ENCODE results near the gene ABI3.

ABI3 gene

DNA sequence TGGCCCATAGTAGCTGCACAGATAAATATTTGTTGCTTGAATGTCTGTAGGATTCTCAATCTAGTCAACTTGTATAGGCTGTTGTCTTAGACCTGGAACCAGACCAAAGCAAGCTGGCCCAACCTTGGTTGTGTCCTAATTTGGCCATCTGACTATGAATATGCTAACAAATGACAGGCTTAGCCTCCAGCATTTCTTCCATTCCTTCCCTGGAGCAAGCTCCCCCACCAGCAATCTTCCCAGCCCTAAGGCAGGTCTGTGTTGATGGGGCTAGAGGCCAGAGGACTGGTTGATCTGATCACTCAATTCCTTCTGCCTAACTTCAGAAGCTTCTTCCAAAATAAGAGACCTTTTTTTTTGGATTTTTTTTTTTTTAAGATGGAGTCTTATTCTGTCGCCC, 29.5 kb downstream of the ABI3 start:
- Histone ChIP-seq H2AFZ (no peak overlapping the region), H3K27ac (no peak overlapping the region), H3K4me3 (ENCODE audit: low read depth, low read length) (no peak overlapping the region), H3K4me1 (no peaks in the 10 kb centered on the region), H3K36me3 (ENCODE audit: control insufficient read depth, insufficient read depth, low read length) (no peaks in the 10 kb centered on the region), H3K9ac (no peak overlapping the region), H3K27me3 (ENCODE audit: control insufficient read depth, insufficient read depth, low read length) (no peaks in the 10 kb centered on the region), H3K9me3 (ENCODE audit: control insufficient read depth, low read length) (no peaks in the 10 kb centered on the region), H3K4me2 (ENCODE audit: low read length) (no peak overlapping the region), H3K79me2 (no peaks in the 10 kb centered on the region)
- TF ChIP-seq, protein P1, sequence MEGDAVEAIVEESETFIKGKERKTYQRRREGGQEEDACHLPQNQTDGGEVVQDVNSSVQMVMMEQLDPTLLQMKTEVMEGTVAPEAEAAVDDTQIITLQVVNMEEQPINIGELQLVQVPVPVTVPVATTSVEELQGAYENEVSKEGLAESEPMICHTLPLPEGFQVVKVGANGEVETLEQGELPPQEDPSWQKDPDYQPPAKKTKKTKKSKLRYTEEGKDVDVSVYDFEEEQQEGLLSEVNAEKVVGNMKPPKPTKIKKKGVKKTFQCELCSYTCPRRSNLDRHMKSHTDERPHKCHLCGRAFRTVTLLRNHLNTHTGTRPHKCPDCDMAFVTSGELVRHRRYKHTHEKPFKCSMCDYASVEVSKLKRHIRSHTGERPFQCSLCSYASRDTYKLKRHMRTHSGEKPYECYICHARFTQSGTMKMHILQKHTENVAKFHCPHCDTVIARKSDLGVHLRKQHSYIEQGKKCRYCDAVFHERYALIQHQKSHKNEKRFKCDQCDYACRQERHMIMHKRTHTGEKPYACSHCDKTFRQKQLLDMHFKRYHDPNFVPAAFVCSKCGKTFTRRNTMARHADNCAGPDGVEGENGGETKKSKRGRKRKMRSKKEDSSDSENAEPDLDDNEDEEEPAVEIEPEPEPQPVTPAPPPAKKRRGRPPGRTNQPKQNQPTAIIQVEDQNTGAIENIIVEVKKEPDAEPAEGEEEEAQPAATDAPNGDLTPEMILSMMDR (IDR thresholded peaks at IDR 0.05): no peak

DNA sequence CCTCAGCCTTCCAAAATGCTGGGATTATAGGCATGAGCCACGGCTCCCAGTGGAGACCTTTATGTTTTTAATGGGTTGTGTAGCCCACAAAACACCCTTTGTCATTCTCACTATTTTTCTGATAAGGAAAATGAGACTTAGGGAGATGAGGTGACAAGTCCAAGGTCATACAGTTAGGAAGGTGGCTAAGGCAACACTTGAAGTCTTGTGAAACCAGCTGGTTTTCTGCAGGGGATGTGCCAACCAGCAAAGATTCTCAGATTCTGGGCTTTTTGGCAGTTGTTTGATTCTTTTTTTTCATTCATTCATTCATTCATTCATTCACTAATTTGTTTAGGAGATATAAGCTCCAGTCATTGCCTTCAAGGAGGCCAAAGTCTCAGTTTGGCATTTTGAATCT, 30.1 kb downstream of the ABI3 start:
- TF ChIP-seq, protein P1 (IDR thresholded peaks at IDR 0.05): no peak
- H2AFZ ChIP-seq: no peak overlapping the region
- H3K9ac ChIP-seq: no peak overlapping the region
- H3K9me3 ChIP-seq (ENCODE audit: control insufficient read depth, low read length): no peaks in the 10 kb centered on the region
- no peaks in the 10 kb centered on the region for H3K27me3 ChIP-seq (ENCODE audit: control insufficient read depth, insufficient read depth, low read length)
- H3K4me2 ChIP-seq (ENCODE audit: low read length): no peak overlapping the region
- H3K27ac ChIP-seq: no peak overlapping the region
- H3K4me1 ChIP-seq: no peaks in the 10 kb centered on the region
- H3K36me3 ChIP-seq (ENCODE audit: control insufficient read depth, insufficient read depth, low read length): no peaks in the 10 kb centered on the region
- H3K79me2 ChIP-seq: no peaks in the 10 kb centered on the region
- no peak overlapping the region for H3K4me3 ChIP-seq (ENCODE audit: low read depth, low read length)

DNA sequence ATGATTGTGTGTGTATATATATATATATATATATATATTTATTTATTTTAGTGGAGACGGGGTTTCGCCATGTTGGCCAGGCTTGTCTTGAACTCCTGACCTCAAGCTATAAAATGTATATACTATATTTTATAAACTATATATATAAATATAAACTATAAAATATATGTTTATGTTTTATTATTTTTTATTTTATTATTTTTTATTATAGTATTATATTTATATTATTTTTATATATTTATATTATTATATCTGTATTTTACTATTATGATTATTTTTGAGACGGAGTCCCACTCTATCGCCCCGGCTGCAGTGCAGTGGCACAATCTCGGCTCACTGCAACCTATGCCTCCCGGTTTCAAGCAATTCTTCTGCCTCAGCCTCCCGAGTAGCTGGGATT, 30.5 kb downstream of the ABI3 start:
- no peak overlapping the region for H2AFZ ChIP-seq
- no peak overlapping the region for H3K27ac ChIP-seq
- H3K36me3 ChIP-seq (ENCODE audit: control insufficient read depth, insufficient read depth, low read length): no peaks in the 10 kb centered on the region
- H3K9me3 ChIP-seq (ENCODE audit: control insufficient read depth, low read length): no peaks in the 10 kb centered on the region
- TF ChIP-seq, protein P1 (IDR thresholded peaks at IDR 0.05): no peak
- no peak overlapping the region for H3K4me2 ChIP-seq (ENCODE audit: low read length)
- H3K79me2 ChIP-seq: no peaks in the 10 kb centered on the region
- no peaks in the 10 kb centered on the region for H3K4me1 ChIP-seq
- no peaks in the 10 kb centered on the region for H3K27me3 ChIP-seq (ENCODE audit: control insufficient read depth, insufficient read depth, low read length)
- no peak overlapping the region for H3K9ac ChIP-seq
- H3K4me3 ChIP-seq (ENCODE audit: low read depth, low read length): no peak overlapping the region

DNA sequence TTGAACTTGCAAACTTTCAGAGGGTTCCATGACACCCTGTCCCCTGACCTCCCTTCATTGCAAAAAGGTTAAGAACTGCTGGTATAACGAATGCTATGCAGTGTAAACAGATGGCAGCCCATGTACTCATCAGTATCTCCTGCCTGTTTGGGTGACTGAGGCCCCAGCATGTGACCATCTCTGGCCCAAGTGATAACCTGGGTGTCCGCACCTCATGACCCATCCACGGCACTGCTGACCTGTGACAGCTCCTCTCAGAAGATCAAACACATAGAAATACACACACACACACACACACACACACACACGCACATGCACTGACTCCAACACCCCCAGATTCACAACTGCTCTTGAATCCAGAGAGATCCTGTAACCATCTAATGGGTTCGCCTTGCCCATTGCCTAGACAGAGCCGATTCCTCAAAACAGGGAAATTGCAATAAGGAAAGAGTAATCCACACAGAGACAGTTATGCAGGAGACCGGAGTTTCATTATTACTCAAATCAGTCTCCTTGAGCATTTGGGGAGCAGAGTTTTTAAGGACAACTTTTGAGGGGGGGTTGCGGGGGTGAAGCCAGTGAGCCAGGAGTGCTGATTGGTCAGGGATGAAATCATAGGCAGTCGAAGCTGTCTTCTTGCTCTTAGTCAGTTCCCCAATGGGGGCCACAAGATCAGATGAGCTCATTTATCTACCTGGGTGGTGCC, 31.3 kb downstream of the ABI3 start:
- Histone ChIP-seq H3K36me3 (ENCODE audit: control insufficient read depth, insufficient read depth, low read length) (no peaks in the 10 kb centered on the region), H2AFZ (no peak overlapping the region), H3K79me2 (no peaks in the 10 kb centered on the region), H3K9ac (no peak overlapping the region), H3K4me1 (no peaks in the 10 kb centered on the region), H3K4me3 (ENCODE audit: low read depth, low read length) (no peak overlapping the region), H3K27me3 (ENCODE audit: control insufficient read depth, insufficient read depth, low read length) (no peaks in the 10 kb centered on the region), H3K4me2 (ENCODE audit: low read length) (no peak overlapping the region), H3K9me3 (ENCODE audit: control insufficient read depth, low read length) (no peaks in the 10 kb centered on the region), H3K27ac (no peak overlapping the region)
- TF ChIP-seq, protein P1 (IDR thresholded peaks at IDR 0.05): no peak

DNA sequence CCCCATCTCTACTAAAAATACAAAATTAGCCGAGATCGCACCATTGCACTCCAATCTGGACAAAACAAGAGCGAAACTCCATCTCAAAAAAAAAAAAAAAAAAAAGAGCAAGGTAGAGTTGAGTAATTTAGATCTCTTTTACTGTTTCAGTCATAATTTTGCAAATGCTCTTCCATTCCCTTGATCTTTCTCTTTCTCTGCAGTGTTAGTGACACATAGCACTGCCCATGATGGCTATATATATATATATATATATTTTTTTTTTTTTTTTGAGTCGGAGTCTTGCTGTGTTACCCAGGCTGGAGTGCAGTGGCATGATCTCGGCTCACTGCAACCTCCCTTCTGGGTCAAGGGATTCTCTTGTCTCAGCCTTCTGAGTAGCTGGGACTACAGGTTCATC, 32.3 kb downstream of the ABI3 start:
- no peak overlapping the region for H3K4me2 ChIP-seq (ENCODE audit: low read length)
- H3K4me3 ChIP-seq (ENCODE audit: low read depth, low read length): no peak overlapping the region
- H3K27me3 ChIP-seq (ENCODE audit: control insufficient read depth, insufficient read depth, low read length): no peaks in the 10 kb centered on the region
- no peaks in the 10 kb centered on the region for H3K79me2 ChIP-seq
- H3K36me3 ChIP-seq (ENCODE audit: control insufficient read depth, insufficient read depth, low read length): no peaks in the 10 kb centered on the region
- no peaks in the 10 kb centered on the region for H3K9me3 ChIP-seq (ENCODE audit: control insufficient read depth, low read length)
- no peak overlapping the region for H3K9ac ChIP-seq
- no peak overlapping the region for H2AFZ ChIP-seq
- H3K27ac ChIP-seq: no peak overlapping the region
- no peaks in the 10 kb centered on the region for H3K4me1 ChIP-seq
- TF ChIP-seq, protein P1 (IDR thresholded peaks at IDR 0.05): no peak

Data from parathyroid adenoma (tissue), 2 donors.